IPS DF 19.7 (cell line): ENCODE measurements around the gene CCDC57.
"Not testable (repeated sequence)": the region's sequence is repeated elsewhere in the genome, so short reads cannot be mapped to it uniquely, and the experiment has no call there.

ENCODE experiments used
- DNase-seq: peaks from one replicate; pipeline ENCODE4 v3.0.0-alpha.2; 2013; ENCODE audit warnings: low read depth, low spot score

The CCDC57 gene

GRCh38 chr17:82204831-82205719, 7.6 kb downstream of the CCDC57 start:
- no peak for DNase-seq

- no peak for DNase-seq
Measured at GRCh38 chr17:82203920-82204319, 8.7 kb downstream of the CCDC57 start.

- DNase-seq = no peak
Measured at GRCh38 chr17:82202981-82203380, 9.7 kb downstream of the CCDC57 start.

GRCh38 chr17:82201498-82201910, 11.1 kb downstream of the CCDC57 start:
- no peak for DNase-seq

GRCh38 chr17:82200743-82201497, 11.7 kb downstream of the CCDC57 start:
- no peak for DNase-seq

GRCh38 chr17:82200135-82200534, 12.5 kb downstream of the CCDC57 start:
- no peak for DNase-seq

- DNase-seq = no peak
Measured at GRCh38 chr17:82199496-82199895, 13.1 kb downstream of the CCDC57 start.

- DNase-seq = no peak
Measured at GRCh38 chr17:82198092-82198491, 14.6 kb downstream of the CCDC57 start.

GRCh38 chr17:82195675-82196672, 16.7 kb downstream of the CCDC57 start:
- no peak for DNase-seq

- DNase-seq = no peak
Measured at GRCh38 chr17:82194765-82195164, 17.9 kb downstream of the CCDC57 start.

- DNase-seq = no peak
Measured at GRCh38 chr17:82193520-82194220, 19.0 kb downstream of the CCDC57 start.

GRCh38 chr17:82193050-82193449, 19.6 kb downstream of the CCDC57 start:
- not testable (repeated sequence) for DNase-seq

- no peak for DNase-seq
Measured at GRCh38 chr17:82188001-82188961, 24.4 kb downstream of the CCDC57 start.

- no peak for DNase-seq
Measured at GRCh38 chr17:82187500-82187899, 25.1 kb downstream of the CCDC57 start.

GRCh38 chr17:82186221-82186620, 26.4 kb downstream of the CCDC57 start:
- DNase-seq = no peak

GRCh38 chr17:82184761-82185160, 27.9 kb downstream of the CCDC57 start:
- DNase-seq = no peak

- DNase-seq = no peak
Measured at GRCh38 chr17:82180776-82181528, 31.7 kb downstream of the CCDC57 start.

- DNase-seq = no peak
Measured at GRCh38 chr17:82179946-82180475, 32.6 kb downstream of the CCDC57 start.

- no peak for DNase-seq
Measured at GRCh38 chr17:82179412-82179811, 33.2 kb downstream of the CCDC57 start.
